8988T (cell line): ENCODE data around the gene MACROD1.
A peak's percentile ranks its signal among the peaks of the same experiment; 100 is the strongest.

Experiments used
- DNase-seq: peaks from one replicate; pipeline ENCODE4 v3.0.0; 2011

The MACROD1 gene

DNA sequence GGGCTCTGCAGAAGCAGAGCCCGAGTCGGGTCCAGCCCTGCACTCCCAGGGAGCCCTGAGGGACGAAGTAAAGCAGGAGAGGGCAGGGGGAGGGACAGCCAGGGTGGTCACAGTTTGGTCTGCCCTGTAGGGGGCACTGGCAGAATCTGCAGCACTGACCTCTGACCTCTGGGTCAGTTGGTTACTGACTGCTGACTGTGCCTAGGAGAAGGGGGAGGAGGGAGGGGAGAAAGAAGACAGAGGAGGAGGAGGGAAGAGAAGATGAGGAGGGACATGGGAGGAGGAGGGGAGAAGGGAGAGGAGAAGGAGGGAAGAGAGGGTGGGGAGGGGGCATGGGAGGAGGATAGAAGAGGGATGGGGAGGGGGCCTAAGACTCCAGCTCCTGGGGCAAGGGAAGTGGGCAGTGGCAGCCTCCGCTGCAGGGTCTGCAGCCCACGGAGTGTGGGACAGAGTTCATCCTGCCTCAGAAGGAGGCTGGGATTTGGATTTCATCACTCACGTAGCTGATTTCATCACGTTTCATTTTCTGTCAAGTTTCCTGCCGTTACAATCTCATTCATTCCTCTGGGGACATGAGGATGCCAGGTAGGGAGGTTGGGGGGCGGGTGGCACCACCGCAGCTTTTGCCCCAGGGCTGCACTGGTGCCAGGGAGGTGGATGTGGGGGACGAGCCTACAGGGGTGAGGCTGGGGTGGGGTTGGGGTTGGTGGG, 75.0 kb downstream of the MACROD1 start:
- no peak for DNase-seq

DNA sequence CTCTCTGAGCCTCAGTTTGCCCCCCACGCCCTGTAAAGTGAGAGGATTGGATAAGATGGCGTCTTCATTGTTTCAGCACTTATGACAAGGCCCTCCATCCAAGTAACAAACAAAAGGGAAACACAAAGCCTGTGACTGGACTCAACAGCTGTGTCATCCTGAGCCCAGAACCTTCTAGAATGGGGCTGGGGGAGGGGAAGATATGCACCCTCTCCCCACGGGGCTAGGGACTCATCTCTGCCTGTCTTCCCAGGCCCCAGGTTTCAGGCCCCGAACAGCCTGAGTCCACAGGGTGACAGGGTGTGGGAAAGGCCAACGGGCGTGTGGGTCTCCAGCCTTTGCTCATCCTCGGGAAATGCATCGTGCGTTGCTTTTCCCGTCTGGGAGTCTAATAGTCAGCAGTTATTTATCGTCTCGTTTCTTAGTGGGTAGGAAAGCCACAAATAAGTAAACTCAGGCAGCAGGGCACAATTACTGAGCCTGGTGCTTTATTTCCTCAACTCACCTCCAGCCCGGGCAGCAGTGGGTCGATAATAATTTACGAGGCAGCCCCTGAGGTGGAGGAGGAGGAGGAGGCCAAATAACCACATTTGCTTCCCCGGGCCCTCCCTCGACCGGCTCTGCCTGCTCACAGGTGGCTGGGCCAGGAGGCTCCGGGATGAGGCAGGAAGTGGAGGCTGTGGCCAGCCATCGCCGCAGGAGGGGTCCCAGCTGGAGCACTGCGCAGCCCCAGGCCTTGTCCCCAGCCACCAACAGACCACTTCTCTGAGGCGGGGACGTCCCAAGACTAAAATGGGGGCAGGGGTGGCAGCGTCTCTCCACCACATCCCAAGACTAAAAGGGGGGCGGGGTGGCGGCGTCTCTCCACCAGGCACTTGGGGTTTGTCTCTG, 75.8 kb downstream of the MACROD1 start:
- DNase-seq = no peak

DNA sequence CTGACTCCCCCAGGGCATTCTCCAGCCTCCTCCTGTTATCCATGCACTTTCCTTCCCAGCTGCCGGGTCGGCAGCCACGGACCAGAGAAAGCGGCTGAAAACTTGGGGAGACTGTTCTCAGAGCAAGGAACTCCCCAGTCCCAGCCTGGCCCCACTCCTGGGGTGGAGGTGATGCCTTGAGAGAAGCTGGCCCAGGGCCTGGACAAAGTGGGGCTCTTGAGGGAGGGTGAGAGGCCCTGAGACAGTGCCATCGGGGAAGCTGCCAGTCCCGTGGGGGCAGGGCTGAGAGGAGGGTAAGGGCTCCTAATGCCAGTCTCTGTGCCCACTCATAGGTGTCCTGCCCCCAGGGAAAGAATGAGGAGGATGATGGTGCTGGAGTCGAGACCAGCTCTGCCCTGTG, 76.4 kb downstream of the MACROD1 start:
- DNase-seq = no peak

DNA sequence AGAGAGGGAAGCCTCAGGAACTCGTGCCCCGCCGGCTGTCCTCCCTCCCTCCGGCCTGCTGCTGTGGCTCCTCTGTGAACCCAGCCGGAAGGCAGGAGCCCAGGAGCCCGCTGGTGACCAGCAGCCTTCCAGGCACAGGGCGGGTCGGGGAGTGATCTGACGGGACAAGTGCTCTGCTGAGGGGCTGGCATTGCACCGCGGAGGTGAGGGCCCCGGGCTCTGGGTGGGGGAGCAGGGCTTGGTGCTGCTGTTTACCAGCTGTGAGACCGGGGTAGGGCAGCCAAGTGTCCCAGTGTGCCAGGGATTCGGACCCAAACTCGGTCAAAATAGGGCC, 76.9 kb downstream of the MACROD1 start:
- no peak for DNase-seq

DNA sequence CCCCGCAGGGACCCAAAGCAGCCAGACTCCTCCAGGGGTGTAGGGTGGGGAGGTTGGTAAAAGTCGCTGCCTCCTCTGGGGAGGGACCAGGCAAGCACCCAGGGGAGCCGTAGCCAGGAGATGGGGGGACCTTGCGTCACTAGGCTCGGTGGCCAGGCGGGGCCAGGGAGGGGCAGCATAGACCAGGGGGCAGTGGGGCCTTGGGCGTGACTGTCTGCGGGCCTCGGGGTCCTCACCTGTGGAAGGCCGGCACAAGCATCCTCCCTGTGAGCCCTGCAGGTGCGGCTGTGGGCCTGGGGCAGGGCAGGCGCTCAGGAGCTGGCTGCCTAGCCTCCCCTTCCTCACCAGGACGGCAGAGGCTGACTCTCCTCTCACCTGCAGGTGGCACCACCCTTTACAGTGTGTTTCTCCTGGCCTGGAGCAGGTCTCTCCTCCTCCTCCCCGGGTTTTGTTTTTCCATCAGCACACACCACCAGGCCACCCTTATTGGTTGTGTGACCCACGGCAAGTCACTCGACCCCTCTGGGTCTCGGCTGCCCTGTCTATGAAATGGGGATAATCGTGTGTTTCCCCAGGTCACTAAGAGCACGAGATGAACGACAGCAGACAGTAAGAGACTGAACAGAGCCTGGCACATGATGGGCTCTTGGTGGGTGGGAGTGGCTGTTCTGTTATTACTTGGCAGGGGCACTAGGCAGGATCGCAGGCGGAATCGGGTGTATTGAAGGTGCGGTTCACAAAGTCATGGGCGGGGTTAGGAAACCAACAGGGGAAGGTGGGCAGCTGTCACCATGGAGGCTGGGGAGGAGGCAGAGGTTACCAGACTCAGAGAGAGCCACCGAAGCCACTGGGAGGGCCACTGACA, 77.5 kb downstream of the MACROD1 start:
- peak; percentile 89 for DNase-seq

DNA sequence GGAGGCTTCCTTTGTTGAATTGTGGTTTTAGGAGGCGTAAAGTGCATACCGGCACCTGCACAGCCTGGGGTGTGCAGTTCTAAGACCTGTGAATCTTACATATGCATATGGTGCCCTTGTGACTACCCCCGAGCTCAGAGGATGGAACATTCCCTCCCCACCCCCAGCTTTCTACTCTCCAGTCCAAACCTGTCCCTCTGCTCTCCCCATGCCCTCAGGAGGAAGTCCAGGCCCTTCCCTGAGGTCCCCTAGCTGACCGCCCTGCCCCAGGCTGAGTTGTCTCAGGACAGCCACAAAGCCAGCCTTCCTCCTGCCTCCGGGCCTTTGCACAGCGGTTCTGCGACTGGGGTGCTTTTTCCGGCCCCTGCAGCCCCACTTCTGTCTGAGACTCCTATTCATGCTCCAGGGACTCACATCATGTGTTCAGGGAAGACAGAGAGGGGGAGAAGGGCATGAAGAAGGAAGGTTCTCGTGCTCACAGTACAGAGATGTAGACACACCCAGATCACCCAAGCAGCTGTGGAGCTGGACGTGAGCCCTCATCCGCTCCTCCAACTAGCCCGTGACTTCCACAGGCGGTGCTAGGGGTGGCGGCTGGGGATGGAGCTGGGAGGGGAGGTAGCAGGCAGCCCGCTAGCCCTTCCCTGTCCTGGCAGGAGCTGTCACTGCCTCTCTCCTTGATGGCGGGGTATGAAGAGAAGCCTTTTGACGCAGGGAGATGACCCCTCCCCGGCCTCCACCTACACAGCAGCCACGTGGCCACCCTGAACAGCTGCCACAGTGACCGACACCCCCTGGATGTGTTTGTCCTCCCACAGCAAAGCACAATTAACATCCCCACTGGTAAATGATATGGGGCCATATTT, 79.4 kb downstream of the MACROD1 start:
- no peak for DNase-seq

DNA sequence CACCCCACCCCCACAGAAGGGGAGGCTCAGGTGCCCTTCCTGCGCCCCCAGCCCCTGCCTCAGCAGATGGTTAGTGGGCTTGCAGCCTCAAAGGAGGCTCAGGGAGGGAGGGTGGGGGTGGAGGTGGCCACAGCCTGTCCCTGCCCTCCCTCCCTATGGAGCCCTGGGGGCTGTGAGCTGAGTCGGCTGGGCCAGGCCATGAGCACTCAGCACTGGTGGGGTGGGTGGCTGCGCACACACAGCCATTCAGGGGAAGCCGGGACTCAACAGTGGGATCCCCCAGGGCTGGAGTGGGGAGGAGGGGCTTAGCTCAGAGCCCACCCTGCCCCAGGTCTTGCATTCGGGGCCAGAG, 80.0 kb downstream of the MACROD1 start:
- no peak for DNase-seq

DNA sequence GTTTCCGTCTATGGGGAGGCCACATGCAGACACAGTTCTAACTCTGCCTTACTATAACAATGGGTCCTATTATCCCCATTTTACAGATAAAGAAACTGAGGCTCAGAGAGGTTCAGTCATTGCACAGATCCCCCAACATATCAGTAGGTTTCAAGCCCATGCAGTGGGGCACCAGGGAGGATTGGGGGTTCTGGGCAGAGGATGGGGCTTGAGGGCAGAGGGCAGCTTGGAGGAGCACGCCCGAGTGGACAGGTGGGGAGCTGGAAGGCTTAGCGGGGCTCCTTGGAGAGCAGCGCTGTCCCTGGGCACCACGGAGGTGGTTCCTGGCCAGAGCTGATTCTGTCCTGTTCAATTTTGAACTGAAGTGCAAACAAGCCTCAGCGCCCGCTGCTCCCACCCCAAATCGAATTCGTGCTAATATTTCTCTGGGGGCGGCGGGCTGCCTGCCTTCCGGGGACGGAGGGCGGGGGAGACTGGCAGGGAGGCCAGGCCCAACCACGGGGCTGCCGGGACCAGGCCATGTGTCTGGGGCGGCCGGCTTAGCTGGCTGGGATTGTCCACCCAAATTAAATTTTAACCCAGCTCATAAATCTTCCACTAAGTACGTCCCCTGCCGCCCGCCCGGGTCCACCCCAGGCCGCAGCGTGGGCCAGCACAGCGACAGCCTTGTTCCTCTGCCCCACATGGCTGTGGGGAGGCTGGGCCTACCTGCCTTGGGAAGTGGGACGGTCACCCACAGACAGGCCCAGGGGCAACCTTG, 80.8 kb downstream of the MACROD1 start:
- no peak for DNase-seq

DNA sequence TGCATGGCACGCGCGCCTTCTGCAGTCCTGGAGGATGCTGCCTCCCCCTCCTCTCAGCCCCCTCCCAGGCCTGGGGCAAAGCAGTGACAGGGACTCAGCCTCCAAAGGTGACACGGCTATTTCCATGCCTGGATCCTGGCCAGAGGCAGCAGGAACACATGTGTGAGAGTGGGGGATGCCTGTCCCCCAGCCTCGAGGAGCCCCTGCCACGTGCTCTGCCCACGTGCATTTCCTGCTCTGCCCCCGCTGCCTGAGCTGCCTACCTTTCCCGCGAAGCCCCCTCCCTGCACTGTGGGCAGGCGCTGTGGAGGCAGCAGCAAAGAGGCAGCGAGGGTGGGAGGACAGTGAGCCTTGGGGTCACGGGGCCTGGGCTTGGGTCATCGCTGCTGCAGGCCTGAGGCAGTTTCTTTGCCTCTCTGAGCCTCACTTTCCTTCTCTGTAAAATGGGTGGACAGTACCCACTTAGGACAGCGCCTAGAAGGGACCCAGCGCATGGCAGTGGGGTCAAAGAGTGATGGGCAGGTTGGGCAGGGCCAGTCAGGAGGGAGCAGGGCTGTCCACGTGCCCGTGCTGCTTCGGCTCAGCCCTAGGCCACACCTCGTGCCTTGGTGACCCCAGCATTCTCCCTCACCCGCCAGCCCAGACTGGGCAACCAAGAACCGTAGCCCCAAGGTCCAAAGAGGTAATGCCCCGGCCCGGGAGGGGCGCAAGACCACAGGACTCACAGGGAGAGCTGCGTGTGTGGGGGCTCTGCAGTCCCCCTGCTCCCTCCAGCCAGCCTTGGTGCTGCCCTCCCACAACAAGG, 81.6 kb downstream of the MACROD1 start:
- no peak for DNase-seq

DNA sequence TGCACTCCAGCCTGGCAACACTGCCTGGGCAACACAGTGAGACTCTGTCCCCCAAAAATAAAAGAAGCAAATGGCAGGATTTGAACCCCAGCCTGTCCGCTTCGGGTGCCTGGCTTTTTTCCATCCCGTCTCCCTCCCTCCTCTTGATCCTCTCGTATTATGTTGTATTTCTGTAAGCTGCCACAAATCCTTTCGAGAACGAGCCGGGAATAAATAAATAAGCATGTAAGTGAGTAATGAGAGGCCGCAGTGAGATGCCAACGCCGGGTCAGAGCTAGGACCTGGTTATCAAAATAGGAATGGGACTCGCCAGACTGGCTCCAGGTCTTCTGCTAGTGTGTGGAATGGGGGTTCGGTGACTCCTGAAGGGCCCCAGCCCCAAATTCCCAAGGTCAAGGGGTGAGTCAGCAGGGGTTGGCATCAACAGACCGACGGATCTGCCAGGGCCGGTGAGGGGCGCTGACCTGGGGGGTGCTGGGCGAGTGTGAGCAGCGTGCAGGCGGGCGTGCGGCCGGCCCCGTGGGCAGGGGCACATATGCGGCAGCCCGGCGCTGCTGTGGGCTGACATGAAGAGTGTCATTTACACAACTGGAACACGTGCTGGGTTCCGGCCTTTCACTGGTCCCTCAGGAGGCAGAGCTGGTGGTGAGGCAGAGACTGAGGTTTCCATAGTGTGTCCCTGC, 82.4 kb downstream of the MACROD1 start:
- DNase-seq = no peak

DNA sequence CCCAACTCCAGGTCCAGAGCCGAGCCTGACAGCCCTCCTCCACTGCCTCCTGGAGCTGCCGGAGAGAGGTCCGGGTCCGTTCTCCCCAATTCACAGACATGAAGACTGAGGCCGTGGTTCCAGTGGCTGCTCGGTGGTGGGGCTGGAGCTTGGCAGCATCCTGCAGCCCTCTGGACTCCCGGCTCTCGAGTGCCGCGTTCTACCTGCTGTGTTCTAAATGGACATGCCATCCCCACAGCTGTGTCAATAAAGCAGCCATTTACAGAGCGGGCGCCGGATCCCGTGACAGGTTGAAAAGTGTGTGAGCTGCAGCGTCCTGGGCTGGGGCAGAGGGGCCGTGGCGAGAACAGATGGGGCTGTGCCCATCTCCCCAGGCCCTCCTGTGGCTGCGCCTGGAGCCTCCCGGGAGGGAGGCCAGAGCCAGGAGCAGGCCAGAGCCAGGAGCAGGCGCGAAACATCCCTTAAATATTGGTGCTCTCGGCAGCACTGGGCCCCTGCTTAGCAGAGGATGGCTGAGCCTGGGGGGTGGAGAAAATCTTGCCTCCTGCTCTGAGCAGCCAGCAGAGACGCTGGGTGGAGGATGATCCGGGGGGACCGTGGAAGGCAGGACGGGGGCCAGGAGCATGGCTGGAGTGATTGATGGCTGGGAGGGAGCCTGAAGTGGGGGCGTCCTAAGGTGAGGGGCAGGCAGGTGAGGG, 84.0 kb downstream of the MACROD1 start:
- no peak for DNase-seq

DNA sequence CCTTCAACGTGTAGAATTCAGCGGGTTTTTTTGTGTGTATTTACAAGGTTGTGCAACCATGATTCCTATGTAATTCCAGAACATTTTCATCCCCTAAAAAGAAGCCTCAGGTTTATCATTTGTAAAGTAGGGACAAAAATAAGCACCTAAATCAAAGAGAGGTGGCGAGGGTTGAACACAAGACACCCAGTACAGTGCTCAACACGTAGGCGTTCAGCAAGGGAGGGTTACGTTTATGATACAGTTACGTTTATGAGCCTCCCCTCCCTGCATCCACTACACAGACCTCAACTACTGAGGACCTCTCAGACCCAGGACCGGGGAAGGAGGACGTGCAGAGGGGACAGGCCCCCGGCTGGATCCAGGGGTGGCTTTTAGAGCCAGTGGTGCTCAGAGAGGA, 85.5 kb downstream of the MACROD1 start:
- DNase-seq = no peak

DNA sequence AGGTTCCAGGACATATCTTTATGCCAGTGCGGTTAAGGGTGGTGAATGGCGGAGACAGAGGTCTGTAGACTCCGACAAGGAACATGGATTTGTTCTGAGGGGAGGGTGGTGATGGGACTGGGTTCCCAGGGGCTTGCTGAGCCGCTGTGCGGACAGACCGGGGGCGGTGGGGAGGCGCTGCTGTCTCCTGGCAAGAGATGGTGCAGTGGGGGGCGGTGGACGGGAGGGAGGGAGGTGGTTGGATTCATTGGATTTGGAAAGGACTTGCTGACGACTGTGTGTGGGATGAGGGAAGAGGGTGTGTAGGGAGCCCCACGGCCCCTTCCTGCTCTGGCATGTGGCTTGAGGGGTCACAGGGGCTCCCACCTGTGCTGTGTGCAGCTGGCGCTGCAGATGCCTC, 87.0 kb downstream of the MACROD1 start:
- DNase-seq = no peak

DNA sequence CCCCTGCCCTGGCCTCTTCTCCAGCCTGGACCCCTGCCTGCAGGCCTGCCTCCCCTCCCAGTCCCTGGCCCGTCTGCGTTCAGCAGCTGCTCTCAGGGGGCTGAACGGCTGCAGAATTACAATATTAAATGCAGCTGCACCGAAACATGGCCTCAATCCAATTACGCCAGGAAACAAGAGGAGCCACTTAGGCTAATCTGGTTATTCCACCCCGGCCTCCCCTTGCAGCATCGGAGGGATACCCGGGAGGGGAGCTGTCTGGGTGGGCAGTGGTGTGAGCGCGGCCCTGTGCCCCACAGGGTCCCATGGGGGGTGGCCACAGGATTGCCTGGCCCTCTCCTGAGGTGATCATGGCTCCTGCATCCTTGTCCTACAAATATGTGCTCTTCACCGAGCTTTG, 87.6 kb downstream of the MACROD1 start:
- DNase-seq = no peak

DNA sequence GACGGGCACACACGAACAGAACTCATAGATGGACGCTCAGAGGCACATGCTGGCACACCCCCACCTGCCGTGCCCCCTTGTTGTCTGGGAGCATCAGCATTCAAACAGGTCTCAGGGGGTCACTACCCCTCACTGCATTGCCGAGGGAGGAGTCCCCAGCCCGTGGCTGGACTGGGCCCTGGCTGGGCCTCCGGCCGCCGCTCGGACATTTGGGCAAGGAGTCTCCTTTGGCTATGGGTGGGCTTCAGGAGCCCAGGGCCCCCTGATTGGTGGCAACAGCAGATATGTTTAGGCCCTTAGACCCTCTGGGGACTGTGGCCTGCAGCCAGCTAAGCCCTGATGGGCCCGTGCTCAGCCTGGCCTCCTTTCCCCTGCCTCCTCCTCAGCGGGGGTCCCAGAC, 88.3 kb downstream of the MACROD1 start:
- no peak for DNase-seq

DNA sequence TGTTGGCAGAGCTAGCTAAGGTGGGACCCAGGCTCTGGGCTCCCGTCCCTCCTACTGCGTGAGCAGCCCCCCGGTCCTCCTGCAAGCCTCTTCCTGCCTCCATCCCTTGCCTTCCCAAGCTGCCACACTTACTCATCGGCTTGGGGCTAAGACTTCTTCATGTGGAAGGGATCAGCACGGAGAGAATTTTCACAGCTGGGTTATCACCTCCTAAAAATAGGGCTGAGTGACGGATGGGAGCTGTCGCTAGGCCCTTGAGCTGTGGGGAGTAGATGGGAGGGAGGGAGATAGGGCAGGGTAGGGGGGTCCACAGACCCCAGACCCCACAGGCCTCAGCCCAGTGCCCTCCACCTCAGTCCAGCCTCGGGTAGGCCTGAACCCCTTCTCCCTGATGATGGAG, 89.2 kb downstream of the MACROD1 start:
- DNase-seq = no peak

DNA sequence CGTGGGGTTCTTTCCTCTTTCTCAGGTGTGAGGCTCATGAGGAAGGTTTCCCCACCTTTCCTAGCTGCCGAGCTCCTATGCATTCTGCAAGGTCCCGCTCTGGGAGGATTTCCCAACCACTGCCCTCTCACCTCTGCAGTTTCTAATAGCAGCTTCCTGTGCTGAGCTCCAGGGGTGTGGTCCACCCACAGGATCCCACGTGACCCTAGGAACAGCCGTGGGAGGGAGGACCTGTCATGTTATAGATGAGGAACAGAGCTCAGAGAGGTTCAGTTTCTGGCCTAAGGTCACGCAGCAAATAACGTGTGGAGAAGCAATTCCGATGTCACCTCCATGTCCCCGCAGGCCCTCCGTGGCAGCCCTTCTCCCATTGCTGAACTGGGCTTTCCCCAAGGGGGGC, 91.7 kb downstream of the MACROD1 start:
- no peak for DNase-seq

DNA sequence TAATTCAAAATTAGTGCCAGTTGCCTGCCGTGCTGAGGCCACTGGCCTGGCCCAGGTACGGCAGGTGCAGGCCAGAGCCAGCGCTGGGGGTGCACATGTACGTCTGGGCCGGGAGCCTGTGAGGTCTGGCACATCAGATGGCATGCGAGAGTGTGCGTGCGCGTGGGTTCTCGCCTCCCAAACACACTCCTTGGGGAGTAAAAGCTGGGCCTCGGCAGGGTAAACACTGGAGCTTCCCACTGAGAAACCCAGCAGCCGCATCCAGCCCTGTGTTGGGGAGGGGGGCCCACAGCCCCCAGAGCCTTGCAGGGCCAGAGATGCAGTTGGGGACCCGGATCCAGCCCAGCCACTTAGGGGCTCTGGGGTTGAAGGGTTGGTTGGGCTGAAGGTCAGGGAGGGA, 92.4 kb downstream of the MACROD1 start:
- no peak for DNase-seq

DNA sequence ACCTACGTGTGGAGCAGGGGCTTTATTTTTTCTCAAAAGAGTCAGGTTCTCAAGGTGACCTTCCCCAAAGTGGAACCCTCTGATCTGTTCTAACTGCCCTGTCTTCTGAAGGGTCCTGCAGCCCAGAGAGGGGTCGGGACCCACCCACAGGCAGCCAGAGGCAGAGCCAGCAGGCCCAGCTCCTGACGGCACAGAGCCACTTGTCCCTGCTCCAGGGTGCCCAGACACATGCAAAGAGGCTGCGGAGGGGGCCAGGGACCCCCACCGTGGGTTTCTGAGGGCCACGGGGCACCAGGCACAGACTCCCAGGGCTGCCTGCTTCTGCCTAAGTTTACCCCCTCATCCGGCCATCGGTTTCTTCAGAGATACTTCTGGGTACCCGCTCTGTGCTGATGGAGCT, 93.0 kb downstream of the MACROD1 start:
- DNase-seq = no peak

DNA sequence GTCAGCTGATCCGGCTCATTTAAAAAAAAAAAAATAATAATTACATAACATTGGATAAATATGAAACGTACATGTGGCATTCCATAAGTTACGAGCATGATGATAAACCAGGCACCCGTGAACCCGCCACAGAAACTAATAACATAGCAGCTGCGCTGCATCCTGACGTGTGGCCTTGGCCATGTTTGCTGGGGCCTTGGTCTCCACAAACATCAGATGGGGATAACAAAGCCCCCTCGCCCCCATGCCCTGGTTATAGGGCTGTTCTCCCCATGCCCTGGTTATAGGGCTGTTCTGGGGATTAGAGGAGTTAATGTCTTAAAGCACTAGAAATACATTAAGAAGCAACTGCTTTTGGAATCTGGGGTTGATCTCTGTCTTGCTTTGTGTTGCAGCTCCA, 93.5 kb downstream of the MACROD1 start:
- DNase-seq = no peak
